ENCODE results near the gene PTPRG. TPM values are rescaled to one million over a fixed set of nuclear protein-coding genes. Genes with fewer than 3 reads are reported as not detected.
A peak's percentile ranks its signal among the peaks of the same experiment; 100 is the strongest.

The PTPRG gene
- total RNA-seq, 1 donor from 2014 or later = 39.6 TPM

- H3K36me3 Mint-ChIP-seq (ENCODE audit: low read depth, unreplicated experiment) = peaks cover 3% of the 10 kb centered on the region
- H4K20me1 ChIP-seq (ENCODE audit: insufficient read depth, low read length) = peaks cover 4% of the 10 kb centered on the region
- H2AFZ ChIP-seq (ENCODE audit: low read depth, low read length) = no peak overlapping the region
- no peaks in the 10 kb centered on the region for H3K4me1 ChIP-seq (ENCODE audit: insufficient read depth, low read length)
- H3K27me3 Mint-ChIP-seq (ENCODE audit: low read depth, unreplicated experiment) = no peaks in the 10 kb centered on the region
- H3K9me3 Mint-ChIP-seq (ENCODE audit: unreplicated experiment) = no peaks in the 10 kb centered on the region
- FAIRE-seq (no peak), DNase-seq (ENCODE audit: low read depth) (no peak)
- H3K4me2 ChIP-seq (ENCODE audit: low read length) = no peak overlapping the region
- no peak overlapping the region for H3K27ac Mint-ChIP-seq (ENCODE audit: unreplicated experiment)
- no peak overlapping the region for H3K4me3 ChIP-seq (ENCODE audit: insufficient read depth, low read depth, low read length)
- no peaks in the 10 kb centered on the region for H3K79me2 ChIP-seq (ENCODE audit: insufficient read depth, low read length)
- H3K27me3 ChIP-seq (ENCODE audit: insufficient read depth, low read length) = no peaks in the 10 kb centered on the region
- peaks cover 3% of the 10 kb centered on the region for H3K4me1 Mint-ChIP-seq (ENCODE audit: low read depth, unreplicated experiment)
- no peak overlapping the region for H3K4me3 Mint-ChIP-seq (ENCODE audit: unreplicated experiment)
- H3K27ac ChIP-seq (ENCODE audit: low read depth, low read length) = no peak overlapping the region
- TF ChIP-seq CTCF (IDR thresholded peaks at IDR 0.05; ENCODE audit: insufficient read depth, low read depth, low read length) (no peak), EZH2 (IDR thresholded peaks at IDR 0.05; ENCODE audit: insufficient read depth, low read length) (no peak)
- H3K36me3 ChIP-seq (ENCODE audit: insufficient read depth, low read length) = no peaks in the 10 kb centered on the region
- H3K9ac ChIP-seq (ENCODE audit: low read length) = no peak overlapping the region
- H3K9me3 ChIP-seq (ENCODE audit: insufficient read depth, low read depth, low read length) = no peaks in the 10 kb centered on the region
Observed at GRCh38 chr3:62070891-62071290, 509.5 kb downstream of the PTPRG start.

GRCh38 chr3:62073038-62073437, 511.7 kb downstream of the PTPRG start:
- Histone ChIP-seq H3K4me3 (ENCODE audit: insufficient read depth, low read depth, low read length) (no peak overlapping the region), H3K9ac (ENCODE audit: low read length) (no peak overlapping the region), H3K36me3 (ENCODE audit: insufficient read depth, low read length) (no peaks in the 10 kb centered on the region), H3K9me3 (ENCODE audit: insufficient read depth, low read depth, low read length) (no peaks in the 10 kb centered on the region), H3K4me1 (ENCODE audit: insufficient read depth, low read length) (no peaks in the 10 kb centered on the region), H3K79me2 (ENCODE audit: insufficient read depth, low read length) (no peaks in the 10 kb centered on the region), H2AFZ (ENCODE audit: low read depth, low read length) (no peak overlapping the region), H3K4me2 (ENCODE audit: low read length) (no peak overlapping the region), H4K20me1 (ENCODE audit: insufficient read depth, low read length) (peaks cover 4% of the 10 kb centered on the region), H3K27me3 (ENCODE audit: insufficient read depth, low read length) (no peaks in the 10 kb centered on the region), H3K27ac (ENCODE audit: low read depth, low read length) (no peak overlapping the region)
- peak; percentile 1 for DNase-seq (ENCODE audit: low read depth)
- Mint-ChIP-seq H3K27me3 (ENCODE audit: low read depth, unreplicated experiment) (no peaks in the 10 kb centered on the region), H3K4me1 (ENCODE audit: low read depth, unreplicated experiment) (no peaks in the 10 kb centered on the region), H3K4me3 (ENCODE audit: unreplicated experiment) (no peak overlapping the region), H3K36me3 (ENCODE audit: low read depth, unreplicated experiment) (peaks cover 3% of the 10 kb centered on the region), H3K27ac (ENCODE audit: unreplicated experiment) (no peak overlapping the region), H3K9me3 (ENCODE audit: unreplicated experiment) (no peaks in the 10 kb centered on the region)
- no peak for FAIRE-seq
- TF ChIP-seq CTCF (IDR thresholded peaks at IDR 0.05; ENCODE audit: insufficient read depth, low read depth, low read length) = no peak
- no peak for TF ChIP-seq EZH2 (IDR thresholded peaks at IDR 0.05; ENCODE audit: insufficient read depth, low read length)

- no peak overlapping the region for H3K4me3 Mint-ChIP-seq (ENCODE audit: unreplicated experiment)
- peak; percentile 73 for DNase-seq (ENCODE audit: low read depth)
Observed at GRCh38 chr3:62084558-62084957, 523.2 kb downstream of the PTPRG start.

More at GRCh38 chr3:62084558-62084957, 523.2 kb downstream of the PTPRG start:
- Histone ChIP-seq H3K9me3 (ENCODE audit: insufficient read depth, low read depth, low read length) (no peaks in the 10 kb centered on the region), H3K4me3 (ENCODE audit: insufficient read depth, low read depth, low read length) (no peak overlapping the region), H3K4me1 (ENCODE audit: insufficient read depth, low read length) (no peaks in the 10 kb centered on the region), H3K4me2 (ENCODE audit: low read length) (peak overlapping the region; percentile 37), H3K79me2 (ENCODE audit: insufficient read depth, low read length) (no peaks in the 10 kb centered on the region), H3K9ac (ENCODE audit: low read length) (no peak overlapping the region), H3K27me3 (ENCODE audit: insufficient read depth, low read length) (no peaks in the 10 kb centered on the region), H3K27ac (ENCODE audit: low read depth, low read length) (no peak overlapping the region), H3K36me3 (ENCODE audit: insufficient read depth, low read length) (no peaks in the 10 kb centered on the region), H2AFZ (ENCODE audit: low read depth, low read length) (no peak overlapping the region), H4K20me1 (ENCODE audit: insufficient read depth, low read length) (no peaks in the 10 kb centered on the region)
- no peak for TF ChIP-seq CTCF (IDR thresholded peaks at IDR 0.05; ENCODE audit: insufficient read depth, low read depth, low read length)
- no peak for TF ChIP-seq EZH2 (IDR thresholded peaks at IDR 0.05; ENCODE audit: insufficient read depth, low read length)
- Mint-ChIP-seq H3K27ac (ENCODE audit: unreplicated experiment) (no peak overlapping the region), H3K36me3 (ENCODE audit: low read depth, unreplicated experiment) (no peaks in the 10 kb centered on the region), H3K27me3 (ENCODE audit: low read depth, unreplicated experiment) (no peaks in the 10 kb centered on the region), H3K4me1 (ENCODE audit: low read depth, unreplicated experiment) (peaks cover 6% of the 10 kb centered on the region), H3K9me3 (ENCODE audit: unreplicated experiment) (no peaks in the 10 kb centered on the region)
- no peak for FAIRE-seq
